Superior temporal gyrus (tissue), 1 donor: Measurements from ENCODE around the gene ZNF285.
A peak's percentile ranks its signal among the peaks of the same experiment; 100 is the strongest.
"Not testable (repeated sequence)": the region's sequence is repeated elsewhere in the genome, so short reads cannot be mapped to it uniquely, and the experiment has no call there.

Experiments
- DNase-seq: peaks from one replicate; pipeline ENCODE4 v3.0.0-alpha.2; 2016; ENCODE audit errors: extremely low spot score

Gene ZNF285

GRCh38 chr19:44401139-44402115, at the start of gene ZNF285:
Gene ZNF285 (minus strand): TSS chr19:44401608. CDS start chr19:44397213, 4,395 bp downstream.
- peak; percentile 96 for DNase-seq

GRCh38 chr19:44447916-44448674, 46.7 kb upstream of the ZNF285 start, which contains the start of gene ZNF229:
Gene ZNF229 (minus strand): TSS chr19:44448472. CDS start chr19:44442847, 5,625 bp downstream.
- peak; percentile 72 for DNase-seq

DNA sequence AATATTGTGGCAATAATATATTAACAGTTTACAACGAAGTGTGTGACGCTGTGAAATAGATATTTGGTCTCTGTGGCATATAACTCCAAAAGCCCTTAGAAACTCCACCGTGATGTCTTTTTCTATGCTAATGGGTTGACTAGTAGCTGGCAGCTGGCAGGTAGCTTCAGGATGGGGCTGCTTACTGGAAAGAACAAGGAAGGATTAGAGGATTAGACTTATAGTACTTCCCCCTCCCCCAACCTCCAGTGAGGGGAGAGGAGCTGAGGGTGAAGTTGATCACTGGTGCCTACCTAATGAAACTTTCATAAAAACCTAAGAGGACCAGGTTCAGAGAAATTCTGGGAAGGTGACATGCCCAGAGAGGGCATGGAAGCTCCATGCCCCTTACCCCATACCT, 37.0 kb upstream of the ZNF285 start:
- DNase-seq, result no peak

DNA sequence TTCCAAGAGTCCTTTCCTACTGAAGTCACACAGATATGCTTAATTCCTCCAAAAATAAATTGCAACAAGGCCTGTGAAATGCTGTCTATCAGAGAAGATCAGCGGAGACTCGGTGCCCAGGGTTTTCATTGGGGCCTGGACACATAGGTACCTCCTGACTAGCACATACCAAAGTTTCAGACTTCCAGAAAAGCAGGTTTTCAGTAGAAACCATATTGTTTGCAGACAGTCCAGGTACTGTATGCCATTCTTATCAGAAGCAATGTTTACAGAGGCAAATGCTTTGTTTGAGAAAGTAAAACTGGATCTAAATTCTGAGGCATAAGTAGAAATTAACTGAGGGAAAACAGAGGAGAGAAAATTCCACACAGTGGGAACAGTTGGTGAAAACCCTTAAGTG, 34.0 kb upstream of the ZNF285 start:
- no peak for DNase-seq

DNA sequence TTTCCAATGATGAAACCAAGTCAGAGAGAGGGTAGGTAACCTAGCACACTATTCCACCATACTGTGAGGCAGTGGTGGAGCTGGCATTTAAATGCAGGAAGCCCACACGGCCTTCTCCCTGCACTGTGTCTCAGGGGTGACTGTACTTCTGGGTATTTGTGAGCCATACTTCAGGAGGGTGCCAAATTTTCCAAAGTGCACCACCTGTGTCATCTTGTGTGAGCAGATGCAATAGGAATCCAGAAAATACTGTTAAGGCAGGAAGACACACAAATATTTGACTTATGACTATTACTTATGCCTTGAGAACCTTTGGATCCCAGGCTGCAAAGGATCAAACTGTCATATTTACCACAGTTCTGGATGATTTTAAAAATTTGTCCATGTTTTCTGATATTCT, 29.5 kb upstream of the ZNF285 start:
- DNase-seq, result no peak

- DNase-seq, result not testable (repeated sequence)
Measured at GRCh38 chr19:44415553-44415952, 14.1 kb upstream of the ZNF285 start.

DNA sequence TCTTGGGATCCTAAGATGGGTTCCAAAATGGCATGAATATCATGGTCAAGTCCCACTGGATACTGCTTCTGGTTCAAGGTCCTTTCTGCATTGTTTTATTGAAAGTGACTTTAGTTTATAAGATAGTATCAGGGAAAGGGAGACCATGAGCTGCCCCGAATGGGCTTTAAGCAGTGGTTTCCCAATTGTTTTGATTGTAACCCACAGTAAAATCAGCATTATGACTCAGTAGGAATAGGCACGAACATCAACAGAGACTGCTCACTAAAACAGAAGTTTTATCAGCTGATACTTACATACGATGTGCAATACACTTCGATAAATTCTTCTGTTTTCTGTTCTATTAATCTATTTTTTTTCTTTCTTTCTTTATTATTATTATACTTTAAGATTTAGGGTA, 12.1 kb downstream of the ZNF285 start:
- DNase-seq, result not testable (repeated sequence)

- no peak for DNase-seq
Measured at GRCh38 chr19:44374789-44375188, 26.6 kb downstream of the ZNF285 start.

DNA sequence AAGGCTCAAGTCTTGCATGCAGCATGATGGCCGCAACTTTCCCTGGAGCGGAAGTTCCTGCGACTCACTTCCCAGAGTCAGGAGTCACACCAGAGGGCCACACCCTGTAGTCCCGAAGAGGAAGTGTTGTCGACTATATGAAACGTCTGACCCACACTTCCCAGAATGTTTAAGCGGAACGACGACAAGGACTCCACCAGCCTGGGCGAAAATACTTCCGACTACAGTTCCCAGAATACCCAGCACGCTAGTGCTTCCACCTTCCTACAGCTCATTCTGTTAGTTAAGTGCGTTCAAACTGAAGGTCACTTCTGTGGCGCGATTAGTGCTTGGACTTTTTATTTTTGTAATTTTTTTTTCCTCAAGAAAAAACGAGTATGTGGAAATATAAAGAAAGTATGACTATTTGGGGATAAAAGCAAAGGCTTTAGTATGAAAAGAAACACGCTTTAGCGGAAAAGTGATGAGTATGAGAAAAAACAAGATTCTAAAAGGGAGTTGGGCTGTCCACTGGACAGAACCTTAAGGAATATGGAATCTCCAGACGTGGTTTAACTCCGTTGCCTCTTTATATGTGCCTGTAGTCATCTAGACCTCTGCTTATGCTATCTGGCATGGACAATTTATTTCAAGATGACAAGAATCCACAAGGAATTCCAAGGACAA, 29.5 kb downstream of the ZNF285 start:
- no peak for DNase-seq

DNA sequence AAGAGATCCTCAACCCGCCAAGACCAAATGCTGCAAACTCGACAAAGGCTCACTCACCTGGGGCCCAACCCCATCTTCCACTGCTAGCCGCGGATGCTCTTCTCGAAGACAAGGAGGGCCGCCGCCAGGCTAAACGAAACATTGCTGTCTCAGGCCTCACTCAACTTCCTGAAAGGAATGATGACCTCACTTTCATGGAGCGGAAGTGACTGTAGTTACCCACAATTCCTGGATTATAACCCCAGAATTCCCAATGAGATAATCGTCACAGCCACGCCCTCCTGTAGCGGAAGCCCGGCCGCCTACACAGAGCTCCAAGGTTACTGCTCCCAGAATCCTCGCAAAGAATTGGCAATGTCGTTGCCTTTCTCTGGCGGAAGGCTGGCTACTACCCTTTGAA, 34.4 kb downstream of the ZNF285 start:
- no peak for DNase-seq

DNA sequence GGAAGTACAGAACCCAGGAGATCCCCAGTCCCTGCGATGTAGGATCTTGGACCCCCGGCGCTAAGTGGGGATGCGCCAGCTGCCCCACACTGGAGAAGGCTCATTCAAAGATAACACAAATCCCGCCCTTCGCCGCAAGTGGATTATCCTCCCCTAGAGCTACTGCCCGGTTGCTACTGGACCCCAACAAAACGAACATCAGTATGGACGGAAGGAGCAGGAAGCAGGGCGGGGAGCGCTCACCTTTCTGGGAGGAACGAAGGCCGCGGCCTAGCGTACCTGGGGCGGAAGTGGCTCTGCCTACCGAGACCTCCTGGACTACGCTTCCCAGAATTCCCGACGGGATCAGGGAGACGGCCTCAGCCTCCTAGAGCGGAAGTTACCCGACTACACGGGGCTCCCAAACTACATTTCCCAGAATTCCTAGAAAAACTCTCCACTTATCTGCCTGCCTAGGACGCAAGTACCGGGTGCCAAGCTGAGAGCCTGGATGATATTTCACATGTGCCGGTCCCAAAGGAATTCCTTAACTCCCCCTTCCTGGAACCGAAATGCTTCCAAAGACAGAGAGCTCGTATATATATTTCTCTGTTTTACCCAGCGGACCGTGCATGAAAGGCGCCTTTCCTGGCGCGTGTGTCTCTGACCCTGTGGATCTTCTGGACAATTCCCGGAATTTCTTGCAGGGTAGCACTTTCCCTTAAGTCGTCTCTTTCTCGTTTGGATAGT, 44.9 kb downstream of the ZNF285 start, which contains the start of gene ZNF112:
Gene ZNF112 (minus strand): TSS at position 298 of the 729 bp plus-strand sequence. CDS start 16,141 bp downstream, outside the sequence.
- DNase-seq, result peak; percentile 99

DNA sequence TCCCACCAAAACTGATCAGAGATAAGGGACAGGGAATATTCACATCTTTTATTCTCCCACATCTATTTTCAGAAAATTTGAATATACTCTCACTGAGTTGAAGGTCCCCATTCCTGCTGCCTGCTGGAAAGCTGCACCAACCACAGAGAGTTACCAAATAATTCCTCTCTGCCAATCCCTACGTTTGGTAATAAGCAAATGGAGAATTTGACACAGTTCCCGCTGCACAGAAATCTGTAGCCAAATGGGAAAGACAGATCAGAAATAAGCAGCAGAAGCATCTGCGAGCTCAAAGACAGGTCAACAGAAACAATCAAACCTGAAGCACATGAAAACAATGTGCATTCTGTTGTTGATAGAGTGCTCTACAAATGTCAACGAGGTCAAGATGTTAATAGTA, 54.9 kb downstream of the ZNF285 start:
- no peak for DNase-seq

- peak; percentile 53 for DNase-seq
Measured at GRCh38 chr19:44345959-44346358, 55.4 kb downstream of the ZNF285 start.

DNA sequence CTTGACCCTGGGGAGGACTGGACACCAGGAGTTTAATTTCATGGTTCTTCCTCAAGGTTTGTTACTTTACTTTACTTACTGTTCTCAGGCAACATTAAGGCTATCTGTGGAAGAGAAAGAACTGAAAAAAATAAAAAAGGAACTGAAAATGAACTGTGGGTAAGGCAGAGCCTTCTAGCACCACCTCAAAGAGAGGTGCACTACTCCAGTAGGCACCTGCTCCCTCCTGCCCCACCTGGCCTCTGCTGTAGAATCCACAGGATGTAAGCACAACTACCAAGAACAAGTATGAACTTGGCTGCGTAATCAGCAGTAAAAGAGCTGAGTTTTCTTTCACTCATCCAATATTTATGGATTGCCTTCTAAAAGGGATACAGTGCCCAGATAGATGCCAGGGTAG, 57.2 kb downstream of the ZNF285 start:
- DNase-seq, result no peak

- no peak for DNase-seq
Measured at GRCh38 chr19:44341794-44342193, 59.6 kb downstream of the ZNF285 start.

DNA sequence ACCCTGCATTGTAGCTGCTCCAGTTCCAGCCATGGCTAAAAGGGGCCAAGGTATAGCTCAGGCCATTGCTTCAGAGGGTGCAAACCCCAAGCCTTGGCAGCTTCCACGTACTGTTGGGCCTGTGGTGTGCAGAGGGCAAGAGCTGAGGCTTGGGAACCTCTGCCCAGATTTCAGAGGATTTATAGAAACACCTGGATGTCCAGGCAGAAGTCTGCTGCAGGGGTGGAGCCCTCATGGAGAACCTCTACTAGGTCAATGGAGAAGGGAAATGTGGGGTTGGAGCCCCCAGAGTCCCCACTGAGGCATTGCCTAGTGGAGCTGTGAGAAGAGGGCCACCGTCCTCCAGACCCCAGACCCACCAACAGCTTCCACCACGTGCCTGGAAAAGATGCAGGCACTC, 66.8 kb downstream of the ZNF285 start:
- DNase-seq, result not testable (repeated sequence)
